ENCODE measurements around the gene CDHR5.
"Not testable (repeated sequence)": the region's sequence is repeated elsewhere in the genome, so short reads cannot be mapped to it uniquely, and the experiment has no call there.

CDHR5 gene

DNA sequence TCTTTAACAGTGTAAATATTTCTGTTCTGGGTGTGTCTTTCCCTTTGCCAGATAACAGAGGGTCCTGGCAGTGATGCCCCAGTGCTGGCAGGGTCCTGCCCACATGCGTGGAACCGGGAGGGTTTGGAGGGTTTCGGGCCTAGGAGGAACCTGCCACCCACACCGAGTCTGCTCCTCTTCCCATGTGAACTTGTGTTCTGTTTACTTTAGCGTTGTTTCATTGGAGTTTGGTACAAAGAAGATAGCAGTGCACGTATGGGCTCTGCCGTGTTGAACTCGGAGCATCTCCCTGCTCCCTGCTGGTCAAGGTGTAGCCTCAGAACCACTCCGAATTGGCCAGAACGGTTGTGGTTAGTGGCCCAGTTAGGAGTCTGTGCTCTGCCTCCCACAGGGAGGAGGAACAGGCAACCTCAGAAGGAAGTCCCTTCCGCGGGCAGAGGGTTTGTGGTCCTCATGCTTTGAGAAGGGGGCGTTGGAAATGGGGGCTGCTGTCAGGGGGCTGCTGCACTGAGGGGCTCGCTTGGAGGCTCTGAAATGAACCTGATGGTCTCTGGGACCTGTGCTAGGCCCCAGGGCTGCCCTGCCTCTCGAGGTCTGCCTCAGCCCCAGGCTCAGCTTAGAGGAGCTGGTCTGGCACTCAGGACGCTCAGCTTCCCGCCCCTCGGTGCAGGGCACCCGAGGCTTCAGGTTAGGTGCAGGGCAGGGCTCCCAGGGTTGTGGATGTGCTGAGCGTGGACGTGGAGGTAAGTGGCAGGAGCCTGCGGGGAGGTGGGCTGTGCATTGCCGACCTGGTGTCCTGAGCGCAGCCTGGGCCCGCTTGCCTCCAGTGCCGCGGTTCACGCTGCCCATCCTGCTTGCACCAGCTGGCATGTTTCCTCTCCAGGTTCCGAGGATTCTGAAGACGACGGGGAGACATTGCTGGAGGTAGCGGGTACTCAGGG is 38.1 kb downstream of the CDHR5 start:
- DNase-seq (ENCODE audit: low read depth): no peak

- DNase-seq (ENCODE audit: low read depth): no peak
Observed at GRCh38 chr11:584287-584686, 40.5 kb downstream of the CDHR5 start.

GRCh38 chr11:581752-582151 is 43.0 kb downstream of the CDHR5 start:
- no peak for DNase-seq (ENCODE audit: low read depth)

- no peak for DNase-seq (ENCODE audit: low read depth)
Observed at GRCh38 chr11:581342-581741, 43.4 kb downstream of the CDHR5 start.

DNA sequence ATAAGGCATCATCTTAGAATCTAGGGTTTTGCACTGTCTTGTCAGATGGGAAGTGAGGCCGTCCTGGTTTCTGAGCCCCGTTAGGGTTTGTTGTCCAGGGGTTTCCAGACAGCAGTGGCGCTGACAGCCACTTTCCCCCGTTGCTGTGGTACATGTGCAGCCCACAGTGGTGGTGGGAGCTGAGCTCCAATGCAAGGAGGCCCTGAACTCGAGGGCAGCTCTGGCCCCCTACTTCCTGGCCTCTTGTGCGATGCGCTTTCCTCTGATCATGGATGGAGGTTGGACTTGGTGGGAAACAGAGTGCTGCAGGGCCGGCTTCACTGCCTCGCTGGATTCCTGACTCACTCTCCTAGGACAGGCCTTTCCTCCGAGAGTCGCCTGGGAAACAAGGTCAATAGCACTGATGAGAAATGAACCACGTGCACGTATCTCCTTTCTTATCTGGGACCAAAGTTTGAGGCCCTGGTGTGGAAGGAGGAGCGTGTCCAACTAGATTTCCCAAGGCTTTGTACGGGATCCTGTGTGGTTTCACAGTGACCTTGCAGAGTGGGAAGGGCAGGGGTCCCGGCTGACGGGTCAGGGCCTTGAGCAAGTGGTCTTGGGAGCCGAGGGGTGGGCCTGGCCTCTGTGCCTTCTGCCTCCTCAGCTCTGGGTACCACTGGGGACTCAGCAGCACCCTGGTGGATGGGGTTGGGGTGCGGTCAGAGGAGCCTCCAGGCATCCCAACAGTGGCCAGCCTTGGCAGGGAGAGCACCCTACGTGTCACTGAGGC is 44.7 kb downstream of the CDHR5 start:
- DNase-seq (ENCODE audit: low read depth): no peak

DNA sequence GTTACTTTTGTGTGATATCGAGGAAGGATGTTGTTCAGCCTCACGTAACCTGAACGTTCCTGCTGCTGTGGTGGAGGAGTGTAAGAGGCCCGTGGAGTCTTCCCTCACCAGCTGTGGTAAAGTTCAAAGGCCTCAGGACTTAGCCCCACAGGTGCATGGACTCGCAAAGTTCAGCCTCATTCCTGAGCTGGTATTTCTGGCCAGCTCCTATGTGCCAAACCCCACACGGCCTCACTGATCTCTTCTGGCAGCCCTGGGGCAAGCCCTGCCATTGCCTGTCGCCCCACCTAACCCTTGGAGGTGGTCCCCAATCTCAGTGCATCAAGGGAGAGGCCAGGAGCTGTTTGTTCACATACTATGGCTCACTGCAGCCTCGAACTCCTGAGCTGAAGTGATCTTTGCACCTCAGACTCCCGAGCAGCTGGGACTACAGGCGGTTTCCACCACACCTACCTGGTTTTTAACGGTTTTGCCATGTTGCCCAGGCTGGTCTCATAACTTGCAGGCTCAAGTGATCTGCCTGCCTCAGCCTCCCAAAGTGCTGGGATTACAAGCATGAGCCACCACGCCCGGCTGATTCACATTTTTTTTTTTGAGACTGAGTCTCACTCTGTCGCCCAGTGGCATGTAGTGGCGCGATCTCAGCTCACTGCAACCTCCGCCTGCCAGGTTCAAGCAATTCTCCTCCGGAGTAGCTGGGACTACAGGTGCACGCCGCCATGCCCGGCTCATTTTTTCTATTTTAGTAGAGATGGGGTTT is 46.3 kb downstream of the CDHR5 start:
- DNase-seq (ENCODE audit: low read depth): no peak

DNA sequence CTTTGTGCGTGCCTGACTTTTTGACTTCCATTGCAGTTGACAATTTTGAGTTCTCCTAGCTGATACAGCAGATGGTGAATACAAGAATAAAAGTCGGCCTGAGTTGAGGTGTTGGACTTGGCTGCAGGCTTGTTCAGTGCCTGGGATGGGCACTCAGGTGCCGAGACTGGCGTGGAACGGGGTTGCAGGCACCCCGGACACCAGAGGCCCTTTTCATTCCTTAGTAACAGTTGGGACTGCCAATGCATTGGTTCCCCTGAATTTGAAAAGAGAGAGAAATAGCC is 47.2 kb downstream of the CDHR5 start:
- no peak for DNase-seq (ENCODE audit: low read depth)

DNA sequence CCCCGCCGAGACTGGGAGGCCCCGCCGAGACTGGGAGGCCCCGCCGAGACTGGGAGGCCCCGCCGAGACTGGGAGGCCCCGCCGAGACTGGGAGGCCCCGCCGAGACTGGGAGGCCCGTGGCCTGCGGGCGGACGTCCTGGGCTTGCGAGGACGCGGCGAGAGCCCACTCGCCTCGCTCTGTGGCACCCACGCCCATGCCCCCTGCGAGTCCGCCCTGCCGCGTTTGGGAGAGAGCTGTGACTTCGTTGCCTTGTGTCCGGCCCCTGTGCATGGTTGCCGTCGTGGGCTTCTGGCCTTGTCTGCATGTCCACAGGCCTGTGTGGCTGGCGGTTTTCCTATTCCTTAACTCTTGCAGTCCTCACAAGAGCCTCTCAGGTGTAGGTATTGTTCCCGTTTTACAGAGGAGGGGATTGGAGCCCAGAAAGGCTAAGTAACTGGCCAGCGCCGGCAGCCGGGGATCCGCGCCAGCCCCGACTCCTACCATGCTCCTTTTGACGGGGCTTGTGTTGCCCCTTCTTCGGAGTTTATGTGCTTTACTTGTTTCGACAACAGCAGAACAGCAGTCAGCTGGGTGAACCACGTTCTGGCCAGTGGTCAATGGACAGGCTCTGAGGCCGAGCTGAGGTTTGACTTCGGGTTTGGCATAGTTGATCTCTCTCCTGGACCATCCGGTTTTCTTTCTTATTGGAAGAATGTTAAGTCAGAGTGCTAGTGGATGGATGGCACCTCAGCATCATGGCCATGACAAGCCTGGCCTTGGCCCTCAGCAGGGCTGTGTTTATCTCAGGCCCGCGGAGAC is 47.7 kb downstream of the CDHR5 start:
- no peak for DNase-seq (ENCODE audit: low read depth)

DNA sequence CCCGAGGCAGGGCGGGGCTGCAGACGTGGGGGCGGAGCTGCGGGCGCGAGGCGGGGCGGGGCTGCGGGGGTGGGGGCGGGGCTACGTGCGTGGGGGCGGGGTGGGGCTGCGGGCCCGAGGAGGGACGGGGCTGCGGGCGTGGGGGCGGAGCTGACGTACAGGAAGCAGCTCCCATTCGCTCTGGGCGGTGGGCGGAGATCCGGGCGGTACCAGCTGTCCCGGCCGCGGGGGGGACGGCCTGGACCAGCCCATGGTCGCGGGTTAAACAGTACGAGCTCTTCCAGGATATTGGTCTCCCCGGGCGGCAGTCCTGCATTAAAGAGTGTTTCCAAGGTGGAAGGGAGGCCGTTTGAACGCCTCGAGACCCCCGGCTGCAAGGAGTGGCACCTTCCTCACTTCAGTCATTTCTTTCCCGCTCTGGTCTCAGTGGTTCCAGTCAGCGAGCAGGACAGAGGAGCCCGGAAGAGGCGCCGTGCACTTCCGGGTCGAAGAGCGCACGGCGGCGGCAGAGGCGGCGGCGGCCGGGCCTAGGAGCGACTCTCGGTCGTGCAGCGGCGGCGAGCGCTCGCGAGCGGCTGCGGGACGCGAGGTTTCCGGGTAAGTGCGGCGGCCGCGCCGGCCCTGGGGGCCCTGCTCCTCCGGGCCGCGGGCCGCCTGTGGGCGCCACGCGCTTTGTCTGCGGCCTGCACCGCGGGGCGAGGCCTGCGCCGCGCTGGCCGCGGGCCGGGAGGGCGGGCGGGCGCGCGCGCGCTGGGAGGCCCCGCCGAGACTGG is 48.6 kb downstream of the CDHR5 start, which contains the start of gene PHRF1:
Gene PHRF1, plus strand, starts transcription at position 475 of the 773 bp plus-strand sequence. CDS start 5,043 bp downstream, outside the sequence.
- peak; percentile 91 for DNase-seq (ENCODE audit: low read depth)

DNA sequence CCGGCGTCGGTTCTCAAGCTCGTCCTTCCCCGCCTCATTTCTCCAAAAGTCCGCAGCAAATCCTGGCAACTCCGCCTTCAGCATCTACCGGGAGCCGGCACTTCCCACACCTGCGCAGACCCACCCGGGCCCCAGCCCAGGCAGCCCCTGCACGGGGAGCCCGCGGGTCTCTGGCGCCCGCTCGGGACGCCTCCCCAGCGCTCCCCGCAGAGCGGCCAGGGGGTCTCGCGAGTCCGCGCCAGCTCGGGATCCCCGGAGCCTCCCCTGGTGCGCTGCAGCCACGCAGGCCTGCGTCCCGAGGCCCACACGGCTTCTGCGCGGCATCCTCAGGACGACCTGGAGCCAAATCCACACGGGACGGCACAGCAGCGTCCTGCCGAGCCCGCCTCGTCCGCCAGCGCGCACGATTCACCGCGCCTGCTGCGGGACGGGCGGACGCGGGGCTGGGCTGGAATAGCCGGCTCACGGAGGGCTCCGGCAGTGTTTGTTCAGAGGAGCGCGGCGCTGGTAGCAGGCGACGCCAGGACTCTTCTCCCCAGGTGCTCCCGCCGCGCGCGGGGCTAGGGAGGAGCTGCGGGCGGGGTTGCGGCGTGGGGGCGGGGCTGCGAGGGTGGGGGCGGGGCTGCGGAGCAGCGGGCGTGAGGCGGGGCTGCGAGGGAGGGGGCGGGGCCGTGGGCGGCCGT is 49.3 kb downstream of the CDHR5 start:
- DNase-seq (ENCODE audit: low read depth): no peak

GRCh38 chr11:574632-575312 is 50.0 kb downstream of the CDHR5 start:
- DNase-seq (ENCODE audit: low read depth): no peak

GRCh38 chr11:574031-574570 is 50.7 kb downstream of the CDHR5 start:
- DNase-seq (ENCODE audit: low read depth): not testable (repeated sequence)

DNA sequence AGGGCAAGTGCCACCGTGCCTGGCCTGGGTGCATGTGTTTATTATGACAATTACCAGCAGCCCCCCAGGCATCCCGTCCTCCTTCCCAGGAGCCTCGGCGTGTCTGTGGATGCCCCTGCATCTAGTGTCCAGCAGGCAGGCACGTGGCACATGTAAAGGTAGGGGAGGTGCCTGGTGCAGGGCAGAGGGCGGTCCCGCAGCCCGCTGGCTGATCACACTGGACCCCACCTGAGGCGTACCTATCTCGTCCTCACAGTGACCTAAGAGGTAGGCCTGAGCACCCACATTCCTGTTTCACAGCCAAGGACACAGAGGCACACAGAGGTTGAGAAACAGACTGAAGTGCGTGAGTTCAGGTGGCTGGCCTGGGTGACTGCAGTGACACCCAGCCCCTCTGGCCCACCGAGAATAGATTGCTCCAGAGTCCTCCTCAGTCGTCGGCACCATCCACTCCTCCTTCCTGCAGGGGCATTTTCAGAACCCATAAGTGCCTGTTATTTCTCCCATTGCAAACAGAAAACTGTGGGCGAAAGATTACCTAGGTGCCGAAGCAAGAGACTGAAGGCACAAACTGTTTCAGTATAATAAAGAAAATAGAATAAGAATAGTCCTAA is 51.5 kb downstream of the CDHR5 start:
- DNase-seq (ENCODE audit: low read depth): no peak

- no peak for DNase-seq (ENCODE audit: low read depth)
Observed at GRCh38 chr11:571802-572185, 53.0 kb downstream of the CDHR5 start.

- DNase-seq (ENCODE audit: low read depth): no peak
Observed at GRCh38 chr11:569158-569885, 55.4 kb downstream of the CDHR5 start.

GRCh38 chr11:568306-569157 is 56.2 kb downstream of the CDHR5 start:
- peak; percentile 86 for DNase-seq (ENCODE audit: low read depth)

DNA sequence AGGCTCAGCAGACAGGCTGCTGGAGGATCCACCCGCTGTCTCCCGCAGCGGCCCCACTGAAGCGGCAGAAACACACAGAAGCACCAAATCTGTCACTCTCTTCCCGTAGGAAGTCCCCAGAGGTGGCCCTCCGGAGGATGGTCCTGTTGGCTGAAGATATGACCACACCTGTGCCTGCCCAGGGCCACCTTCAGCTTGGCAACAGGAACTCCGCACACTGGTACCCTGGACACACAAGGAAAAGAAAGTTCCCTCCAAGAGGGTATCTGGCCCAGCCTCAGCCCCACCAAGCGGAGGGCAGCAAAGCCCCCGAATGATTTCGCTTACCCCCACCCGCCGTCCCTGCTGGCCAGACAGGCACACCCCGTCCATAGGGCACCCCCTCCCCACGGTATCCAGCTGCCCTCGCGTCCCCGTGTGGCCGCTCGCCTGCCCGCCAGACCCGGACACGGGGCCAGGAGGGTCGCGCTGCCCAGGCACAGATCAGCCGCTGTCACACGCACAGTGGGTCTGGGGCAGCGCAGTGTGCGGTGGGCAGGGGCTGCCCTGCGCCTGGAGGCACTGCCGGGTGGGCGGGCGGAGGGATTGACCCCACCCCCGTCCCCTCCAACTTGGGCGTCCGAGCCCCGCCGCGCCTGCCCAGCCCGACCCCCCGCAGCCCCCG is 57.0 kb downstream of the CDHR5 start:
- DNase-seq (ENCODE audit: low read depth): no peak

Measured in activated T-helper 9 cell treated with anti-CD3 and anti-CD28 coated beads, Interleukin-2, amount 50 U/mL, for 16 hours (primary cell).